ENCODE measurements around the gene GPR155.
"Not testable (repeated sequence)": the region's sequence is repeated elsewhere in the genome, so short reads cannot be mapped to it uniquely, and the experiment has no call there.

The GPR155 gene

DNA sequence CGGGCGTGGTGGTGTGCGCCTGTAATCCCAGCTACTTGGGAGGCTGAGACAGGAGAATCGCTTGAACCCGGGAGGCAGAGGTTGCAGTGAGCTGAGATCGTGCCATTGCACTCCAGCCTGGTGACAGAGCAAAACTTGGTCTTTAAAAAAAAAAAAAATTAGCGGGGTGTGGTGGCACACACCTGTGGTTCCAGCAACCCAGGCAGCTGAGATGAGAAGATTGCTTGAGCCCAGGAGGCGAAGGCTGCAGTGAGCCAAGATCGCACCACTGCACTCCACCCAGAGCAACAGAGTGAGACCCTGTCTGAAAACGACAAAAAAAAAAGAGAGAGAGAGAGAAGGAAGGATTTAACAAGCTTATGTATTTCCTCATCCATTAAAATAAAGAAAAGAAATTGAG, 2.7 kb upstream of the GPR155 start:
- DNase-seq = not testable (repeated sequence)

DNA sequence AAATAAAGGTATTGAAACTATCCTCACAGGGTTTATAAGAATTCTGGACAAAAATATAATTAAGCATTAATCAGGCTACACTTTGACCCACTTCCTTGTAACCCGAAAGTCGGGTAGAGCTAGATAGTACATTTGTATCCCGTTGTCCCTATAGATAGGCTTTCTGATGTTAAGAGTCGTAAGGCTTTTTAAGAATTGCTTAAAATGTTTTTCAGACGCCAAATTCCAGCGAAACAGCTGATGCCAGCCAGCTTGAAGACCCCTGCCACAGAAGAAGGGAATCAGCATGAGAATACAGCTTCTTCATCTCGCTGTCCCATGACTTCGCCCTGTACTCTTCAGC, 962 bp upstream of the GPR155 start:
- DNase-seq = no peak

- peak; percentile 96 for DNase-seq
Measured at GRCh38 chr2:174487108-174487819, 435 bp upstream of the GPR155 start.

DNA sequence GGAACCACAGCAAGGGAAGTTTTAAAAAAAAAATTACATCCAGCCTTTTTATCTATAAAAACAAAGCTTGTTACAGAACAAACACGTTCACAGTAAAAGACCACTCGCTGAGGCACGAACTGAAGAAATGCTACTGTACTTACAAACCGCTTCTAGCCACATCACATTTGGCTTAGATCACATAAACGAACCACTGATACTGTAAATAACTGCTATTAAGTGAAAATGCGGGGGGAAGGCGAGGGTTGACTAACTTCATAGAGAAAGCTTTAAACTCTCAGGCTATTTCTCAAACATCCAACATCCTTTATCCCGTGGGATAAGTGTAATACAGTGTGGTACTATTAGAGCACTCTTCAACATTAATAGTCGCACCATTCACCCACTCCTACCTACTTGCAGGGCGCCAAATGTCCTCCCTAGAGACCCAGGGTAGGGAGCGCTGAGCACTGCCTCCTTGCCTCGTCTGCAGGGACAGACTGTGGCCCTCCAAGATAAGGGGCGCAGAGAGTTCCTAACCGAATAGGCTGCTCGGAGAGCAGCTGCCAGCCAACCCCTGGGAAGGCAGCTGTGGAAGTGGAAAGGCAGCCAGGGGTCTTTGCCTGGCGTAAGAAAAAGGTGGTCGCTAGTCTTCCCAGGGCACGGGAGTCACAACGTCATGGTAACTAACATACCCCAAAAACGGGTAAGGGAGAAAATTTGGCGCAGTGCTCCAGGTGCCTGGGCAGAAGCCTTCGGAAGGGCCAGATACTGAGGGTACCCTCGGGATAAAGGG, 854 bp downstream of the GPR155 start:
- peak; percentile 24 for DNase-seq

GRCh38 chr2:174485045-174485444, 1.8 kb downstream of the GPR155 start:
- DNase-seq = not testable (repeated sequence)

DNA sequence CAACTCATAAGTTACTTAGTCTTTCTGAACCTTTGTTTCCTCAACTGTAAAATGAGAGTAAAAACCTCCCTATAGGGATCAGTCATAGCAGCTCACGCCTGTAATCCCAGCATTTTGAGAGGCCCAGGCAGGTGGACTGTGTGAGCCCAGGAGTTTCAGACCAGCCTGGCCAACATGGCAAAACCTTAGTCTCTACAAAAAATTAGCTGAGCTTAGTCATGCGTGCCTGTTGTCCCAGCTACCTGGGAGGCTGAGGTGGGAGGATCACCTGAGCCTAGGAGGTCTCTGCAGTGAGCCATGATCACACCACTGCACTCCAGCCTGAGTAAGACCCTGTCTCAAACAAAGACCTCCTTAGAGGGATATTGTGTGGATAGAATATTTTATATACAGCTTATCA, 2.3 kb downstream of the GPR155 start:
- DNase-seq = no peak

DNA sequence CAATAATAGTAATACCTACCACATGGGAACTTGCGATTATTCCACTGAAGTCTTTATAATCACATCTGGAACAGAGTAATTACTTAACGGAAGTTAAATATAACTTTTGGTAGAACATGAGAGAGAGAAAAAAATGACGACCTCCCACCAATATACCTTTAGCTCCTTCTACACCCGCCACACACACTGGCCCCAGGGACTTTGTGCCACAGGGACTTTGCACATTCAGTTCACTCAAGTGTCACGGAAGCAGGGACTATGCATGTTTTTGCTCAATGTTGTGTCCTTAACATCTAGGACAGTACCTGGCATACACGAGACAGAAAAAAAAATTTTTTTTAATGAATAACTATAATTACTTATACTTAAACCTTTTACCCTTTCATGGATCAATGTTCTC, 4.0 kb downstream of the GPR155 start:
- DNase-seq = no peak

GRCh38 chr2:174477759-174478158, 9.1 kb downstream of the GPR155 start:
- peak; percentile 88 for DNase-seq

DNA sequence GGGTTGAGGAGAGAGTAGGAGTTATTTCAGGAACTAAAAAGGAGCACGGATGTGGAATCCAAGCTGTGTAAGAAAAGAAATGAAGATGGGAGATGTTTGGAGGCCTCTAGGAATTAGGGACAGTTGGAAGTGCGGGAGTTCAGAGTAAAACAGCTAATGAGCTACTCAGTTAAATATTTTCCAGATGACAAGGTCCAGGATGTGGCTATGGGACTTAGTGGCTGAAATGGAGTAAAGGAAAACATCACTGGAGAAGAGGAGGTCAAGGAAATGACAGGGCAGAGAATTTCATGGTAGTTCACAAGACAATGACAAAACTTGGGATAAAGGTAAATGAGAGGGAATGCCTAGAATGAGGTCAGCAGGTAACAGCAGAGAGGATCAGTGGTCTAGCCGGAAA, 13.0 kb downstream of the GPR155 start:
- DNase-seq = no peak

DNA sequence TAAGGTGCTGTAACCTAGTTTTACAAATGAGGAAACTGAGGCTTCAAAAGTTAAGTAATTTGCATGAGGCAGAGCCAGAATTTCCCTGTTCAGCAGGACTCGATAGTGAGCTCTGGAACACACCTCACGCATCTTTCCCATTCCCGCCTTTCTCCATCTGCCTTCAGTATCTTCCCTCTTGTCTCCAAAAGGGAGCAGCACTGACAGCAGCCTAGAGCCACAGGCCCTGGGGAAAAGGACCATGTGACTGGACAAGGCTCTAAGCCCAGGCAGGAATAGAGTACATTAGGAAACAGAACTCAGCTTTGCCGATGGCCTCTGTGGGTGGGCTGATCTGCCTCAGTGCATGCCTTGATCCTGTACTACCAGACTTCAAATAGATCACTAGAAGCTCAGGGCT, 21.5 kb downstream of the GPR155 start:
- DNase-seq = peak; percentile 32

- no peak for DNase-seq
Measured at GRCh38 chr2:174461221-174461620, 25.6 kb downstream of the GPR155 start.

GRCh38 chr2:174454566-174454965, 32.3 kb downstream of the GPR155 start:
- DNase-seq = no peak

DNA sequence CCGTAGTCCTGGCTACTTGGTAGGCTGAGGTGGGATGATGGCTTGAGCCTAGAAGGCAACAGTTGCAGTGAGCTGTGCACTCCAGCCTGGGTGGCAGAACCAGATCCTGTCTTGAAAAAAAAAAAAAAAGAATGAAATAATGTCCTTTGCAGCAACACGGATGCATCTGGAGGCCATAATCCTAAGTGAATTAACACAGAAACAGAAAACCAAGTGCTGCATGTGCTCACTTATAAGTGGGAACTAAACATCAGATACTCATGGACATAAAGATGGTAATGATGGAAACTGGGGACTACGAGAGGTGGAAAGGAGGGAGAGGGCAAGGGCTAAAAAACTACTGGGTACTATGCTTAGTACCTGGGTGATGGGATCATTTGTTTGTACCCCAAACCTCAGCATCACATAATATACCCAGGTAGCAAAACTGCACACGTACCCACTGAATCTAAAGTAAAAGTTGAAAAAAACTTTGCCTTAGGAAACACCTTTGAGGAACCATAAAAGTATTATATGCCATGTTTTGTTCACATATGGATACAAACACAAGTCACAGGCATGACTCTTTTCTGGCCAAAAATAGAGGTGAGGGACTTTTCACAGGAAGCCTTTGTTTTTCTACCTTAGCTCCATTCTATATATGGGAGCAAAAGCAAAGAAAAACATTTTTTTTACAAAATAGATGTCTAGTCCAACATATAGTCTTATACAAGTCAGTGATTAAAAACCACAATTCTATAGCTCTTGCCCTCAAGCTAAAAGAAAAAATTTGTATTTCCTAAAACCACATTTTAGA, 36.6 kb downstream of the GPR155 start:
- DNase-seq = no peak

GRCh38 chr2:174449033-174449432, 37.8 kb downstream of the GPR155 start:
- no peak for DNase-seq

- DNase-seq = no peak
Measured at GRCh38 chr2:174446531-174446930, 40.3 kb downstream of the GPR155 start.

GRCh38 chr2:174445248-174445647, 41.6 kb downstream of the GPR155 start:
- DNase-seq = no peak

- DNase-seq = no peak
Measured at GRCh38 chr2:174444761-174445160, 42.1 kb downstream of the GPR155 start.

- no peak for DNase-seq
Measured at GRCh38 chr2:174442546-174443510, 44.0 kb downstream of the GPR155 start.

DNA sequence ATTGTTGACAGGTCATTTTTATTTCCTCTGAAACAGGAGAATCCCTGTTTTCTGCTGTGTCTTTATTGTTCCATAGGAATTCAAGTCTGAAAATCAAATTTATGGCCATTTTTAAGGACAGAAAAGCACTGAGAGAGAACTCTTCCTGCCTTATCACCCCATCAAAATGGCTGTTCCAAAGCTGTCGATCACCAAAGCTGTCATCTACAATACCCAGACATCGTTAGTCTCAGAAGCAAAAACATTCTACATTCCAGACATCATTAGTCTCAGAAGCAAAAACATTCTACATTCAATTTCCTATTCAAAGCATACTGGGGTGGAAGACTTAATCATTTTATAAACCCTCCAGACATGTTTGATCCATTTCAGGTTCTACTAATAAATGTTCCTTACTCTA, 46.9 kb downstream of the GPR155 start:
- DNase-seq = no peak

- DNase-seq = no peak
Measured at GRCh38 chr2:174439323-174439722, 47.5 kb downstream of the GPR155 start.

DNA sequence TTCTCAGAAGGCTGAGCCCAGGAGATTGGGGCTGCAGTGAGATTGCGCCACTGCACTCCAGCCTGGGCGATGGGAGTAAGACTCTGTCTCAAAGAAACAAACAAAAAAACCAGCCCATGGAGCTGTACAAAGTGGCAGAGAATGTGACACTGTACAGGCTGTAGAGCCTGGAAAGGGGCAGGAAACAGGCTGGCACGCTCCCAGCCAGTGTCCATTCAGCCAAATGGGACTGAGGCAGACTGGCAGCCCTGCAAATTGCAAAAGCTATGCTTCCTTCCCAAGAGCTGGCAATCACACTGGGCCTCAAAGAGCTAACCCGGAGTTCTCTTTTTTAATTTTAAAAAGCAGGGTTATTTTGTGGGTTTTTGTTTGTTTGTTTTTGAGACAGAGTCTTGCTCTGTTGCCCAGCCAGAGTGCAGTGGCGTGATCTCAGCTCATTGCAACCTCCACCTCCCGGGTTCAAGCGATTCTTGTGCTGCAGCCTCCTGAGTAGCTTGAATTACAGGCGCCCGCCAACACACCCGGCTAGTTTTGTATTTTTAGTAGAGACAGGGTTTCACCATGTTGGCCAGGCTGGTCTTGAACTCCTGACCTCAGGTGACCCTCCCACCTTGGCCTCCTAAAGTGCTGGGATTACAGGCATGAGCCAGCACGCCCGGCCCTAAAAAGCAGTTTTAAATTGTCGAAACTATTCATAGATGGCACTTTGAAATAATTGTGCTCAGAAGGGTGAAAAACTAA, 48.5 kb downstream of the GPR155 start:
- DNase-seq = no peak

GRCh38 chr2:174436351-174436750, 50.5 kb downstream of the GPR155 start:
- DNase-seq = no peak
